GM12874 (cell line): Measurements from ENCODE around the gene ZNF22.

Experiments
- CTCF ChIP-seq: IDR thresholded peaks from 2 replicates; pipeline ENCODE4 v1.5.1; 2011; ENCODE audit warnings: low read depth, mild to moderate bottlenecking, control low read depth, low read length, moderate library complexity; ENCODE audit not compliant: insufficient read depth

Gene ZNF22

GRCh38 chr10:45000752-45001380, at the start of gene ZNF22:
Gene ZNF22, plus strand, starts transcription at chr10:45000923. Its CDS starts 2,446 bp downstream, at chr10:45003369.
- TF ChIP-seq CTCF, result 0 out of 2 replicates have a peak, but pooled peaks have one; percentile 19

GRCh38 chr10:44951576-44952226, 49.0 kb upstream of the ZNF22 start:
- no peak for TF ChIP-seq CTCF

- TF ChIP-seq CTCF, result no peak
Measured at GRCh38 chr10:44952779-44953231, 47.9 kb upstream of the ZNF22 start.

GRCh38 chr10:44954042-44954441, 46.7 kb upstream of the ZNF22 start:
- TF ChIP-seq CTCF, result no peak

GRCh38 chr10:44954962-44955361, 45.8 kb upstream of the ZNF22 start:
- TF ChIP-seq CTCF, result no peak

- TF ChIP-seq CTCF, result no peak
Measured at GRCh38 chr10:44955413-44956070, 45.2 kb upstream of the ZNF22 start.

- no peak for TF ChIP-seq CTCF
Measured at GRCh38 chr10:44956226-44956625, 44.5 kb upstream of the ZNF22 start.
